GM18517 (cell line): ENCODE results near the gene CETP.

Source experiments
- ATAC-seq: cut with Tn5 transposase; IDR thresholded peaks from one replicate; pipeline ENCODE4 v1.9.1; 2021; ENCODE audit warnings: mild to moderate bottlenecking, moderate library complexity; ENCODE audit not compliant: unreplicated experiment

Gene CETP

GRCh38 chr16:57016831-57017230 is 55.1 kb downstream of the CETP start:
- no peak for ATAC-seq

DNA sequence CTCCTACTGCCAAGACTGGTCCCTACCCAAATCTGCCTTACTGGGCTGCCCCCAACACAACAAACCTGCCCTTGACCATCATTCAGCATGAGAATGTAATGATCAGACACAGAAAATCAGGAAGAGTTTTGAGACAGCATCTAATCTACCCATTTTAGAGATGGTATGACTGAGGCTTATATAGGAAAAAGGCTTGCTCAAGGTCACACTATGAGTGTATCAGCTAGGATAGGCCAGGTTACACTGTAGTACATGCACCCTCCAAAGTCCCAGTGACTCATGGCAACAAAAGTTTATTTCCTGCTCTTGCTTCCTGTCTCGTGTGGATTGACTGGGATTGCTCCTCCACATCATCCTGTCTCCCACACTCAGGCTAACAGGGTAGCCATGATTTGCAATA is 55.5 kb downstream of the CETP start:
- ATAC-seq = no peak

DNA sequence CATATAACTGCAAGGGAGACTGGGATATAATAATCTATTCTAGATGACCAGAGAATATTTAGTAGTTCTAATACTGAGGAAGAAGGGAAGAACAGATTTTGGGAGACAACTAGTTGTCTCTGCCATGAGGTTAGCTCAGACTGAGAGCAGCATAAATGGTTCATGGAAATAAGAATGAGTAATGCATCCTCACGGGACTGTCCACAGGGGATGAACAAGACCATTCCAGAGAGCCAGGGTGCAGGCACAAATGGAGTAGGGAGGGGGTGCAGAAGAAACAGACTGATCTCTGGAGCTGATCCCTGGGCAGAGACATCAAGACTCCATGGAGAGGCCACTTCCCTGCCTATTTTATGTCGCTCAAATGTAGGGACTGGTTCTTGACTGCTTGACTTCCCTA is 58.0 kb downstream of the CETP start:
- ATAC-seq = no peak

DNA sequence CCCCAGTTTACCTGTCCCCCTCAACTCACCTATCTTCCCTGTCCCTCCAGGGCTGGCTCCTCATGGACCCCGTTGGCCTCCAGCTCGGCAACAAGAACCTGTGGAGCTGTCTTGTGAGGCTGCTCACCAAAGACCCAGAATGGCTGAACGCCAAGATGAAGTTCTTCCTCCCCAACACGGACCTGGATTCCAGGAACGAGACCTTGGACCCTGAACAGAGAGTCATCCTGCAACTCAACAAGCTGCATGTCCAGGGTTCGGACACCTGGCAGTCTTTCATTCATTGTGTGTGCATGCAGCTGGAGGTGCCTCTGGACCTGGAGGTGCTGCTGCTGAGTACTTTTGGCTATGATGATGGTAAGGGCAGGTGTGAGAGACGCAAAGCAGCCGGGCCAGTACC is 58.9 kb downstream of the CETP start:
- no peak for ATAC-seq

GRCh38 chr16:57021757-57022156 is 60.0 kb downstream of the CETP start:
- no peak for ATAC-seq

DNA sequence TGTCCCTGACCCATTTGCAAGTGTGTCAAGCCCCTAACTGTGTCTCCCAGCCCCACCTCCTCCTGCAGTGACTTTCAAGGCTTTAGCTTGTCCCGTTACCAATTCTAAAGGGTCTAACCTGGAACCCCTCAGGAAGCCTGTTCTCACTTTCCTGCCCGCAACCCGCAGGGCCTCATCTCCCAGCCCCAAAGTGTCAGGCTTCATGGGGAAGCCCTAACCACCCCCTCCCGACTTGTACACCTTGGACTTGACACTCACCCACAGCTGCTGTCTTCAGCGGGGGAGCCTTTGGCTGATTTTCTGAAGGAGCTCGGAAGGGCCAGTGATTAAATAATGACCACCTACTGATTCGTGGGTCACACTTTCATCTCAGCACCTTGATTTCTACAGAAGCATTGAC is 60.7 kb downstream of the CETP start:
- no peak for ATAC-seq

GRCh38 chr16:57023541-57024249 is 61.9 kb downstream of the CETP start:
- ATAC-seq = no peak

DNA sequence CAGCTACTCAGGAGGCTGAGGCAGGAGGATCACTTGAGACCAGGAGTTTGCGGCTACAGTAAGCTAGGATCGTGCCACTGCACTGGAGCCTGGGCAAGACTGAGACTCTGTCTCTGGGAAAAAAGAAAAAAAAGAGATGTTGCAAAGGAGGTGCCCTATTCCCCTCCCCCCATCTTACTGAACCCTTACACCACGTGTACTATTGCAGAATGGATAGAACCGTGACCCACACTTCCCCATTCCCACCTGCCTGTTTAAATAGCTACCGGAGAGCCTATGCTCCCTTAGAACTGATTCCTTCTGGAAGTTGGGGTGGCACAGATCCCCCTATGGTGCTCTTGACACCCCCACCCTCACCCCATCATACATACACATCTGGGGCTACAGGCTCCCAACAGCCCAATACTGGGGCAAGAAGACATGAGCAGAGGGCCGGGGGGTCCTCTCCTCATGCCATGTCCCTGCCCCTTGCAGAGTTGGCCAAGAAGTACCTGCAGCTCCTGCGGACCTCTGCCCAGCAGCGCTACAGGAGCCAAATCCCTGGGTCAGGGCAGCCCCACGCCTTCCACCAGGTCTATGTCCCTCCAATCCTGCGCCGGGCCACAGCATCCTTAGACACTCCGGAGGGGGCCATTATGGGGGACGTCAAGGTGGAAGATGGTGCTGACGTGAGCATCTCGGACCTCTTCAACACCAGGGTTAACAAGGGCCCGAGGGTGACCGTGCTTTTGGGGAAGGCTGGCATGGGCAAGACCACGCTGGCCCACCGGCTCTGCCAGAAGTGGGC is 63.3 kb downstream of the CETP start:
- ATAC-seq = no peak

DNA sequence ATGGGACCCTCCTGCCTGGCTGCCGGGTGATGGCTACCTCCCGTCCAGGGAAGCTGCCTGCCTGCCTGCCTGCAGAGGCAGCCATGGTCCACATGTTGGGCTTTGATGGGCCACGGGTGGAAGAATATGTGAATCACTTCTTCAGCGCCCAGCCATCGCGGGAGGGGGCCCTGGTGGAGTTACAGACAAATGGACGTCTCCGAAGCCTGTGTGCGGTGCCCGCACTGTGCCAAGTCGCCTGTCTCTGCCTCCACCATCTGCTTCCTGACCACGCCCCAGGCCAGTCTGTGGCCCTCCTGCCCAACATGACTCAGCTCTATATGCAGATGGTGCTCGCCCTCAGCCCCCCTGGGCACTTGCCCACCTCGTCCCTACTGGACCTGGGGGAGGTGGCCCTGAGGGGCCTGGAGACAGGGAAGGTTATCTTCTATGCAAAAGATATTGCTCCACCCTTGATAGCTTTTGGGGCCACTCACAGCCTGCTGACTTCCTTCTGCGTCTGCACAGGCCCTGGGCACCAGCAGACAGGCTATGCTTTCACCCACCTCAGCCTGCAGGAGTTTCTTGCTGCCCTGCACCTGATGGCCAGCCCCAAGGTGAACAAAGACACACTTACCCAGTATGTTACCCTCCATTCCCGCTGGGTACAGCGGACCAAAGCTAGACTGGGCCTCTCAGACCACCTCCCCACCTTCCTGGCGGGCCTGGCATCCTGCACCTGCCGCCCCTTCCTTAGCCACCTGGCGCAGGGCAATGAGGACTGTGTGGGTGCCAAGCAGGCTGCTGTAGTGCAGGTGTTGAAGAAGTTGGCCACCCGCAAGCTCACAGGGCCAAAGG is 64.4 kb downstream of the CETP start:
- no peak for ATAC-seq

GRCh38 chr16:57026778-57027062 is 65.0 kb downstream of the CETP start:
- no peak for ATAC-seq

DNA sequence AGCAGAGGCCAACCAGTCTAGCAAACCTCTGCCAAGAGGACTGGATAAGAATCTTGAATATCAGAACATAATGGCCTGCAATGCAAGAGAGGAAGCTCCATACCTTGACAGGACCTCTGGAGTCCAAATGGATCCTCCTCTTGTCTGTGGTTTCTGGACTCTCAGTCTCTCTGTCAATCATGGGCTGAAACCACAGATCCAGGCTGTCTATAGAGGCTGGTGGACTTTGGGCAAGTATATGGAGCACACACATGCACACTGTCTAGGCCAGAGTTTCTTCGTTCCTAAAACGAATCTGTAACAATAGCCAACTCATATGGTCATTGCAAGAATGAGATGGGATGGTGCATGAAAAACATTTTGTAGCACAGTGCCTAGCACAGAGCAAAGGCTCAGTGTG is 65.3 kb downstream of the CETP start:
- no peak for ATAC-seq

GRCh38 chr16:57028086-57028485 is 66.3 kb downstream of the CETP start:
- ATAC-seq = no peak

GRCh38 chr16:57029161-57030160 is 67.7 kb downstream of the CETP start:
- ATAC-seq = no peak

DNA sequence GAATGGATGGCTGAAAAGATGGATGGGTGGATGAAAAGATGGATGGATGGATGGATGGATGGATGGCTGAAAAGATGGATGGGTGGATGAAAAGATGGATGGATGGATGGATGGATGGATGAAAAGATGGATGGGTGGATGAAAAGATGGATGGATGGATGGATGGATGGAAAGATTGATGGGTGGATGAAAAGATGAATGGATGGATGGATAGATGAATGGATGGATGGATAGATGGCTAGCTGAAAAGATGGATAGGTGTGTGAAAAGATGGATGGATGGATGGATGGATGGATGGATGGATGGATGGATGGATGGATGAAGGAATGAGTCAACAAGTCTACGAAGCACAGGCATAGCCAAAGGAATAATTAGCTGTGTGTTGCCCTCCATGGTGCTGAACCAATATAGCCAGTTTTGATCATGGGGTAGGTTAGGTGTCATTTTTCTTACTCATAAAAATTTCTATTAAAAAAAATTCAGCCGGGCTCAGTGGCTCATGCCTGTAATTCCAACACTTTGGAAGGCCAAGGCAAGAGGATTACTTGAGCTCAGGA is 68.7 kb downstream of the CETP start:
- ATAC-seq = no peak

DNA sequence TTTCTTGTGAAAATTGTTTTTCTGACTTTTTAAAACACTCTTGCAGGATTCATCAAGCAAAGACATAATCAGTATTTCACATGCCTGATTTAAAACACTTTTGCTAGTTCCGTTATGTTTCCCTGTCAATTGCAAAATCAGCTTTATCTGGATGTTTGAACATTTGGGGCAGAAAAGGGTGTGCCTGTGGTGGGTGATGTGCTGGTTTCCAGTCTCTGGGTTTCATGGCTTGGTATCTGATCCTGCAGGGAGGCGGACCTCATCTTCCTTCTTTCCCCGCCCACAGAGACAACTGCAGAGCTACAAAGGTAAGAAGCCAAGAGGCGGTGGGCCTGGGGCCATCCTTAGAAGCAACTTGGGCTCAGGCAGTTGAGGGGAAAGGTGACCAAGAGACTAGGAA is 69.4 kb downstream of the CETP start:
- ATAC-seq = no peak

- ATAC-seq = no peak
Observed at GRCh38 chr16:57032346-57032745, 70.6 kb downstream of the CETP start.

- ATAC-seq = no peak
Observed at GRCh38 chr16:57032931-57033330, 71.2 kb downstream of the CETP start.
